HG03196 (cell line): ENCODE data around the gene SOD3.

Source experiments
- ATAC-seq: cut with Tn5 transposase; IDR thresholded peaks from one replicate; pipeline ENCODE4 v1.9.1; 2021; ENCODE audit not compliant: unreplicated experiment

Gene SOD3

DNA sequence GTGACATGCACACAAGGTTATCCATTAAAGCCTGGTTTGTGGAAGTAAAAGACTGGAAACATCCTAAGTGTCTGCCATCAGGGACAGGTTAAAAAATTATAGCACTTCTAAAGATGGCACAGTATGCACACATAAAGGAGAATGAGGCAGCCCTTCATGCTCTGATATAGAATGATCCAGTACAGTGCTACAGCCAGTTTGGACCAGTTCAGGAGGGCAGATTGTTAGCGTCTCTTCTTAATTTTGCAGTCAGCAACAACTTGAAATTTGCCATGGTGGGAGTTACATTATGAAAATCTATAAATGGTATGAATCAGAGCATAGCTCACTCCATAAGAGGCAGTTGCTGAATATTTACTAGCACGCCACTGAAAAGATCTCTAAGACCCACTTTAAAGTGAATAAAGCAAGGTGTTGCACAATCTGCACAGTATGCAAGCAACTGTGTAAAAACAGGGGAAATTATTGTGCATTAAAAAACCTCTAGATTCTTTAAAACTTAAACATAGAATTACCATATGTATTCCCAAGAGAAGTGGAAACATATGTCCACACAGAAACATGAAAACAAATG lies 20.3 kb upstream of the SOD3 start:
- ATAC-seq: no peak

DNA sequence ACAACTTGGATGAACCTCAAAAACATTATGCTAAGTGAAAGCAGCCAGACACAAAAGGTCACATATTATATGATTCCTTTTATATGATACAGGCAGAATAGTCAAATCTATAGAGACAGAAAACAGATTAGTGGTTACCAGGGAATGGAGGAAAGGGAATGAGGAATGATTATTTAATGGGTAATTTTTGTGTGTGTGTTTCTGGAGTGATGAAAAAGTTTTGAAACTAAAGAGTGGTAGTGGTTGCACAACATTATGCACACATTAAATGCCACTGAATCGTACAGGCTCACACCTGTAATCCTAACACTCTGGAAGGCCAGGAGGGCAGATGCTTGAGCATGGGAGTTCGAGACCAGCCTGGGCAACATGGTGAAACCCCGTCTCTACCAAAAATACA lies 19.6 kb upstream of the SOD3 start:
- ATAC-seq: no peak

DNA sequence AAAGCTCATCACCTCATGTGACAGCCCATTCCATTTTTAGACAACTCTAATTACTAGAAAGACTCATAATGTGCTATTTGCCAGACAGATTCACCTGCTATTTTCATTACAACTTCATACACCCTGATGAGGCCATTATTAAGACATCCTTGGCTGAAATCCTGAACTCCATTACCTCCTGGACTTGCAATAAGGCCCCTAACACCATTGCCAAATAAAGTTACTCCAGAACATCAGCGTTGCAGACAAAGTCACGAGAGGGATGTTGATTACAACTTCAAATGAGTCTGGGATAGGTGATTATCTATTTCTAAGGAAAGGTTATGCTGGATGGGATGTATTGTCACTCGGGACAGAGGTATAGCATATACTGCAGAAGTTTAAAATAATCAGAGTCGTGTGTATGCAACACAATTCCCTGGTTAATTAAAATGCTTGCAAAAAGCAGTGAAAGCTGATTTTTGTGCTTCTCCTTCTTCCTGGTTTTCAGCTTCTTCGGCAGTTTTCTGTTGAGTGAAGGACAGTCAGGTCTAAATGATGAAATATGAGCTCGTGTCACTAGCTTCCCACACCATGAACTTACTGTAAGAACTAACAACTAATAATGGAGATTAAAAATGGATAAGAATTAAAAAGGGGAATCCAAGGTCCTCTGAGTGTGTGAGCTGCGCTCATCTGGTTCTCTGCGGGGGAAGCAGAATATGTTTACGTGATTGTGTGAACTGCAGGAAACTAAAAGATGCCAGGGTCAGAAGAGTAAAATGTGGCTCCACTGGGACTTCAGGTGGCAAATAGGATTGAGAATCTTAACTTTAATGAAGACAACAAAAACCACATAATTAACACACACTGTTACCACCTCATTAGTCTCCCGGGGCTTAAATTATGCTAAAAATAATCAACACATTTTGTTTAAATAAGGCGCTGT lies 17.6 kb upstream of the SOD3 start:
- no peak for ATAC-seq

DNA sequence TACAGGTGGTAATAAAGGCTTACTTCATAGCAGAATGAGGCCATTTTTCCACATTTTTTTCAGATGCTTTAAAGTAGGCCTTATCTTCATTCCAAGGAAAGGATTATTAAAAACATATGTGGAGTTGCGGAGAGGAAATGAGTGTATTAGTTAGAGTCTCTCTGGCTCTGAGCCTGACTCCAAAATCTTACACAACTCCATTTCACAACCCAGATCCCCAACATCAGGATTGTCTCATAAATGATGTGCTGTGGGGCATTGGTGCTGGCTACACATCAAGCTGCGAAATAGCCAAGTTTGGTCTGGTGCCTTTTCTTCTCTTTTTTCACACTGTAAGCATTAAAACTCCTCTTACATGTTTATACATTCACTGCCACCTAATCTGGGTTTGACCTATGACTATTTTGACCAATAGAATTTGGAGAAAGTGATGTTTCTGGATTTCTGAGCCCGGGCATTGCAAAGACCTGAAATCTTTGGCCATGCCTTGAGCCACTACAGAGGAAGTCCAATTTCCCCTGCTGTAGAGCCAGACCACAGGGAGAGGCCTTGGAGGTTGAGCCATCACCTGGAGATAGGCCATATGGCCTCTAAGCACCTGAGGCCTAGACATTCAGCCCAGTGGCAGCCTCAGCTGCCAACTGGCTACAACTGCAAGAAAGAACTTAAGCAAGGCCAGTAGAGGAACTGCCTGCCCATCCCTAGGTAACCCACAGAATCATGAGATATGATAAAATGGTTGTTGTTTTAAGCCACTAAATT lies 16.7 kb upstream of the SOD3 start:
- no peak for ATAC-seq

DNA sequence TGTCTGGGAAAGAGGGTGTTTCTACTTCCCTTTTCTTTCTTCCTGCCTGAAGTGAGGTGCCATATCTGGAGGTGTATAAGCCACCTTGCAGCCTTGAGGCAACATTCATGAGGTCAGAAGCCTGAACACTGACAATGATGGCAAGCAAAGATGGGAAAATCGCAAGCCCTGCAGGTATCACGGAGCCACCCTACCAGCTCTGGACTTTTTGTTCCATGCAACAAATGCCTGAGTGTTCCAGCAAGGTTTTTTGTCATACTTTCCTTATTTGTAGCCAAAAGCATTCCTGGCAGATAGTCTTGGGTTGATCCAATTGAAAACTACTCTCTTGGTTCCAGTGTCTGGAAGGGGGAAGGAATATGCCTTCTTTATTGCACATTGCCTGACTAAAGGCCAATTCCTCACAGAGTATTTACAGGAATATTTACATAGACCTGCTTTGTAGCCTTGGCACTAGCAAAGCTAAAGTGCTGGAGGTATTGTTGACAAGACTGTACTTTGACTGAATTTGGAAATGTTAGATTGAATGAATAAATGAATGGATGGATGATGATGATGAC lies 14.4 kb upstream of the SOD3 start:
- ATAC-seq: no peak

DNA sequence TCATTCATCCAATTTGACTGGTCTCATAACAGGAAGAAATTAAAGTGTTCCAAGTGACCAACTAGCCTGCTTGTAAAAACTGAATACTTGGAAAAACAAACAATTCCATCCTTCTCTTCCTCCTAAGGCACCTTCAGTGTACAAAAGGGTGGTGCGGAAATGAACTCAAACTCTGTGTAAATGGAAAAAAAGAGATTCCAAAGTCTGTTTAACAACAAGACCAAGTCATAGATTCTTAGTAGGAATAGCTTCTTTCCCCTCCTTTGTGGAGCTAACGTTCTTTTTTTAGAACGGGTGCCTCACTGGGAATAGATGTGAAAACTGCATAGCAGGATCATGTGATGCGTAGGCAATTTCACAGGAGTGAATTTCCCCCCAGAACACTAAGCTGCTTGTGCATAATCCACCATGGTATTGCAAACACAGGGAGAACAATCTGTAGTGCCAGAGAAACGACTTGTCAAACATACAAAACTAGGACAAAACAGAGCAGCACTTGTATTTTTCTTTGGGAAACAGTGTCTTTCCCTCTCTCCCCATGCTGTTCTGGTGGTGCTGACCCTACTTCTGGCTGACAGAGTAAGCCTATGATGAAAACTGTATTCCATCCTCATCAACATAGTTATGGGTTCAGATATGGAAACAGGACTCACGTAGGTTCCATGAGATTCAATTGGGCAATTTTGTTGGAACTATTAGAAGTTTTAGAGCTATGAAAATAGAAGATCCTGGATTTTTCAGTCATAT lies 13.2 kb upstream of the SOD3 start:
- no peak for ATAC-seq

DNA sequence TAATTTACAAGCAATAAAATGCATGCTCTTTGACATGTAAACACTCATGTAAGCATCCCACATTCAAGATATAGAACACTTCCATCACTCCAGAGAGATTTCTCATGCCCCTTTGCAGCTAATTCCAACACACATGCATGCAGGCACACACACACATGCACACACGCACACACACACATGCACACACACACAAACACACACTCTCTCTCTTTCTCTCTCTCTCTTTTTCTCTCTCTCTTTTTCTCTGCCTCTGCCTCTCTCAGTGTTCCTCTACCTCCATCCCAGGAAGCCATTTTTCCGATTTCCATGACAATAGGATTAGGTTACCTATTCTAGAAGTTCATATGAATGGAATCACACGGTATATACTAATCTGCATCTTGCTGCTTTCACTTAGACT lies 11.9 kb upstream of the SOD3 start:
- ATAC-seq: no peak

DNA sequence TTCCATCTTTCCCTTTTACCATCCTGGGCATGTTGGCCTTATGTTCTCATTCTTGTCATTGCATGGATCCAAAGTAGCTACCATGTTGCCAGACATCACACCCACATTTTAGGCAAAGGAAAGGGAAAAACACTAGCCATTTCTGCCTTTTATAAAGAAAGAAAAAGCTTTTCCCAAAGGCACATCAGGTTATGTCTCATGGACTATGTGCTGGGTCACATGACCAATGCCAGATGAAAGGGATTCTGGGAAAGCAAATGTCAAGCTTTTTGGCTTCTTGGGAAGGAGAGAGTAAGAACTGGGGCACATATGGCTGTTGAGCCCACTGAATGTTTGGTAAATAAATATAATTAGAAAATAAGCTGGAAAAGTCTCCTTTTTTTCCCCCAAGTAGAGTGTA lies 4.3 kb upstream of the SOD3 start:
- ATAC-seq: no peak

DNA sequence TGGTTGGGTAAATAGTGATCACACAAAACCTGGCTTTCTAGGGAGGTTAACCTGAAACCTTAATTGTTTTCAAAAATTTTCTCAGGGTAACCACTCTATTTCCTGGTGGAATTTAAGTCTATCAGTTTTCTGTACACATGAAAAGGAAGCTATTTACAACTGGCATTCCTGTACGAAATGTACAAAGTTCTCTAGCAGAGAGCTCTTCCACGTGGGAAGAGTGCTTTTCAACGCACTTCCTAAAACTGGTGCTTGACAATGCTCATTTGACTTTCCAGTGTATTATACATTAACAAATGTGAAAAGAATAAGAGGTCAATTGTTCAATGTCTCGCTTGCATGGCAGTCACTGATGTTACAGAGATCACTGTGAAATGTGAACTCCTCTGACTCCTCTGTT lies 2.8 kb upstream of the SOD3 start:
- ATAC-seq: no peak

DNA sequence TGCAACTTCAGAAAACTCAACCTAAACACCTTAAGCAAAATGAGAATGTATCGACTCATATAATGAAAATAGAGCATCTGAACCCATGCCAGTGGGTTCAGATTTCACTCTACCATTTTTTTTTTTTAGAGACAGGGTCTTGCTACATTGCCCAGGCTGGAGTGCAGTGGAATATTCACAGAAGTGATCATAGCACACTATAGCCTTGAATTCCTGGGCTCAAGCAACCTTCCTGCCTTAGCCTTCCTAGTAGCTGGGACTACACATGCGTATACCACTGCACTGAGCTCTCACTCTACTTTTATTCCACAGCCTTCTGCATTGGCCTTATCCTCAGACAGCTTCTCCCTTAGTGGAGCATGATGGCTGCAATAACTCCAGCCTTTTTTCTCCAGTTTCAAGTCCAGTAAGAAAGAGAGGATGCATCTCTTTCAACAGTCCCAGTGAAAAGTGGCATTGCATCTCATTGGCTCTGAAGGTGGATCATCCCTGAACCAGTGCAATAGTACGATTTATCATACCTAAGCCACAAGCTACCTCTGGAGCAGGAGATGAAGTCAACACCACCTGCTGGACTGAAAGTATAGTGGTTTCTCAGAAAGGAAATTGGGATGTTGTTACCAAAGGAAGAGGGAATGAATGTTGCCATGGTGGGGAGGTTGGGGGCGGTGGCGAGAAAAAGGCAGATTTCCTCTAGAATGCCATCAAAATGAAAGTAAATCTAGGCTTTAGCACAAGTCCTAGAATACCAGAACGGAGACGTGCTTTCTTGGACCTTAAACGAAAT lies 2.0 kb upstream of the SOD3 start:
- no peak for ATAC-seq

DNA sequence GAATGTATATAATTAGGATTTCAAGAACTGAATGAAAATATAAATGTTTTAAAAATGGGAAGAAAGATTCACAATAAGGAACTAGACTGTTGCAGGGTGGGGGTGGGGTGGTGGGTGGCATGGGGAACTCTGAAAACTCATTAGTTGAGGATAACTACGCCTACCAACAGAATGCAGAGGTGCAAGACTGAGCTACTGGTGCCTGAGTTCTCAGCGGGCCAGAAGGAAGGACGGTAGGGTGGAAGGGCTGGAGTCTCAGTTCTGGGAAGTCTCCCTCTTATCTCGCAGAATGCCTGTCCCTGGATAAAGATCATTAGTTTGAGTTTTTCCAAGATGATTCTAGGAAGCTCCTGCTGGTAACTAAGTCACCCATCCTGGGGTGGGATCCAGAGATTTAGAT lies 1.3 kb upstream of the SOD3 start:
- no peak for ATAC-seq

DNA sequence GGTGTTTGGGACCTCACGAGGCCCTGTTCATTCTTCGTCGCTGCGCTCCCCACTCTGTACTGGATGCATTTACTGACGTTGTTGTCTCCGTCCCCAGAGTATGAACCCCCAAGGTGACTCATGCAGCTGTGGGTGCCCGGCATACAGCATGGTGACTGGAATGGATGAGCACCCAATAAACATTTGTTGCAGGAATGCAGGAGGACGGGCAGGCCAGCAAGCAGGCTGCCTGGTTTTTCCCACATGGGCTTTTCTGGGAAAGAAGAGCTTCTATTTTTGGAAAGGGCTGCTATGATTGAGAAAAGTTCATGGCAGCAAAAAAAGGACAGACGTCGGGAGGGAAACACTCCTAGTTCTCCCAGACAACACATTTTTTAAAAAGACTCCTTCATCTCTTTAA lies 893 bp upstream of the SOD3 start:
- no peak for ATAC-seq

DNA sequence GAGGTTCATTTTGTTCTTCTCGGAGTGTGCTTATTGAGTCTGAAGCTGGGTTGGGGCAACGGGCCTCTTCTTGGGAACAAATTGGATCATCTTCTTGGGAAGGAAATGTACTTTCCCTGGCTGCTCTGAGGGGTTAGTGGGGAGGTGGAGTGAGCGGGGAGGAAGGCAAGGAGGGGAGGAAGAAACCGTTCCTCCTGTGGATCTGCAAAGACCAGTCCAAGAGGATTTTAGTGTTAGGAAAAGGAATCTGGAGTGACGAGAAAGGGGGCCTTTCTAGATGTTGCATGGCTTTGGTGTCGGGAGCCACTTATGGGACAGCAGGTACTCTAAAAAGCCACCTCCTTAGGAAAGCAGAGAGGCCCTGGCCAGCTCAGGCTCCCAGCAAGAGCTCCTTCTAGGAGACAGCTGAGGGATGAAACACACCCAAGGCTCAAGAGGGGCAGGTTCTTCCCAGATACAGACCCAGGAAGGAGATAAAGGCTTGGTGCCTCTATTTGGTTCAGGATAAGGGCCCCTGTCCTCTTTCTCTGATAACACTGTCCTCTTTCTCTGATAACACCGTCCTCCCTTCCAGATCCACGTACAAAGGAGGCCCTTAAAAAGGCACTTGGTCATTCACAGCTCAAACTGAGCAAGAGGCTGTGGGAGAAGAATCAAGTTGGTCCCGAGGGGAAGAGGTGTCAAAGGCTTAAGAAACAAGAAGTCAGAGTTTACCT lies 451 bp downstream of the SOD3 start:
- no peak for ATAC-seq

DNA sequence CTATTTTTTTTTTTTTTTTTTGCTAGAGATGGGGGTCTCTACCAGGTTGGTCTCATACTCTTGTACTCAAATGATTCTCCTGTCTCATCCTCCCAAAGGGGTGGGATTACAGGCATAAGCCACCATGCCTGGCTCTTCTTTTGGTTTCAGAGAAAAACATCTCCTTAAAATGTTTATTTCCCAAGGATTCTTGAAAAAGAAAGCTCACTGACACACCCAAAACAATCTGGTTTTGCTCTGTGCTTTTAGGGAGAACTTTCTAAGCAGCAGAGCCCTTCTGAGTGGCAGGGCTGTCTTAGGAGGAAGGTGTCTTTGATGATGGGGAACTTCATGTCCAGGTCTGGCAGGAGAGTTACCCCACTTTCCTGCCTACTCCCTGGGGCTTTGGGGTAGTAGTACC lies 1.2 kb downstream of the SOD3 start:
- no peak for ATAC-seq

DNA sequence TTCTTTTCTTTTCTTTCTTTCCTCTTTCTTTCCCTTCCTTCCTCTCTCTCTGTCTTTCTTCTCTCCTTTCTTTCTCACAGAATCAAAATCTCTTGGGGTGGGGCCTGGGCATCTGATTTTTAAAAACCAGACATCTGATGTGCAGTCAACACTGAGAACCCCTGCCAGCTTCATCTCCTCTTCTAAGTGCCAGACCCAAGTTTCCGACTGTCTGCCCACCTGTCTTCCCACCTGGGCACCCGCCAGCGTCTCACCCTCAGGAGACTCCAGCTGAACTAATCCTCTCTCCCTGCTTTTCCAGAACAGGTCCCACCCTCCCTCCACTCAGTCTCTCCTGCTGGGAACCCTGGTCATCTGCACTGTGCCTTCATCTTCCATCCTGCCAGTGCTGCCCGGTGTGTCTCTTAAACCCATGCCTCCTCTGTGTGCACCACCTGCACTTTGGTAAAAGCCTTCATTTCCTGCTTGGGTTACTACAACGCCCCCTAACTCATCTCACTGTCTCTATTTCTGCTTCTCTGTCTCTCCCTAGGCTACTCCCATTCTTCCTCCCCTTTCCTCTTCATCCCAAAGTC lies 2.8 kb downstream of the SOD3 start:
- ATAC-seq: no peak

DNA sequence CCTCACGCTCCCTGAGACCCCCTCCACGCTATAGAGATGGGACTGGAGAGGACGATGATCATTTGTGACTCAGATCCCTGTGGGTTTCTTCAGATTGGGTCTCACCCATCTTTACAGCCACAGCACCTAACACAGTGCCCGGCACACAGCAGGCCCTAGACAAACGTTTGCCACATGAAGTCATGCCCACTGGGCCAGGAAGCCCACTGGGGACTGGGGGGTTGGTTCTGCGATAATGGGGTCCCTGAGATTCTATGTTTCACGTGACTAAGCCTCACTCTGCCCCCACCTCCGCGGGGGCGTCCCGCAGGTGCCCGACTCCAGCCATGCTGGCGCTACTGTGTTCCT lies 3.8 kb downstream of the SOD3 start:
- no peak for ATAC-seq

DNA sequence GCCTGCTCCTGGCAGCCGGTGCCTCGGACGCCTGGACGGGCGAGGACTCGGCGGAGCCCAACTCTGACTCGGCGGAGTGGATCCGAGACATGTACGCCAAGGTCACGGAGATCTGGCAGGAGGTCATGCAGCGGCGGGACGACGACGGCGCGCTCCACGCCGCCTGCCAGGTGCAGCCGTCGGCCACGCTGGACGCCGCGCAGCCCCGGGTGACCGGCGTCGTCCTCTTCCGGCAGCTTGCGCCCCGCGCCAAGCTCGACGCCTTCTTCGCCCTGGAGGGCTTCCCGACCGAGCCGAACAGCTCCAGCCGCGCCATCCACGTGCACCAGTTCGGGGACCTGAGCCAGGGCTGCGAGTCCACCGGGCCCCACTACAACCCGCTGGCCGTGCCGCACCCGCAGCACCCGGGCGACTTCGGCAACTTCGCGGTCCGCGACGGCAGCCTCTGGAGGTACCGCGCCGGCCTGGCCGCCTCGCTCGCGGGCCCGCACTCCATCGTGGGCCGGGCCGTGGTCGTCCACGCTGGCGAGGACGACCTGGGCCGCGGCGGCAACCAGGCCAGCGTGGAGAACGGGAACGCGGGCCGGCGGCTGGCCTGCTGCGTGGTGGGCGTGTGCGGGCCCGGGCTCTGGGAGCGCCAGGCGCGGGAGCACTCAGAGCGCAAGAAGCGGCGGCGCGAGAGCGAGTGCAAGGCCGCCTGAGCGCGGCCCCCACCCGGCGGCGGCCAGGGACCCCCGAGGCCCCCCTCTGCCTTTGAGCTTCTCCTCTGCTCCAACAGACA lies 4.4 kb downstream of the SOD3 start:
- no peak for ATAC-seq

DNA sequence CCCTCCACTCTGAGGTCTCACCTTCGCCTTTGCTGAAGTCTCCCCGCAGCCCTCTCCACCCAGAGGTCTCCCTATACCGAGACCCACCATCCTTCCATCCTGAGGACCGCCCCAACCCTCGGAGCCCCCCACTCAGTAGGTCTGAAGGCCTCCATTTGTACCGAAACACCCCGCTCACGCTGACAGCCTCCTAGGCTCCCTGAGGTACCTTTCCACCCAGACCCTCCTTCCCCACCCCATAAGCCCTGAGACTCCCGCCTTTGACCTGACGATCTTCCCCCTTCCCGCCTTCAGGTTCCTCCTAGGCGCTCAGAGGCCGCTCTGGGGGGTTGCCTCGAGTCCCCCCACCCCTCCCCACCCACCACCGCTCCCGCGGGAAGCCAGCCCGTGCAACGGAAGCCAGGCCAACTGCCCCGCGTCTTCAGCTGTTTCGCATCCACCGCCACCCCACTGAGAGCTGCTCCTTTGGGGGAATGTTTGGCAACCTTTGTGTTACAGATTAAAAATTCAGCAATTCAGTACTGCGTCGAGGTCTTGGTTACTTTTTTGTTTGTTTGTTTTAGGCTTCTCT lies 5.0 kb downstream of the SOD3 start:
- ATAC-seq: no peak
